Stomach (tissue), 9 donors: ENCODE data around the gene TAS1R3. TPM values are rescaled to one million over a fixed set of nuclear protein-coding genes. Genes with fewer than 3 reads are reported as not detected.

Experiments
- DNase-seq, 2 donors: peaks; one replicate each; pipeline versions ENCODE4 v3.0.0 to v3.0.0-alpha.2; 2013 to 2019
- H3K27ac ChIP-seq, 5 donors: fragments of 200-600 bp in 4 of 5; sonication (generic) in 4 of 5; one replicate each; pipeline ENCODE4 v1.5.1; 2013 to 2019; ENCODE audit warnings: mild to moderate bottlenecking in 1 of 5, moderate library complexity in 1 of 5
- H3K27me3 ChIP-seq, 3 donors: fragments of 200-600 bp; sonication (generic); one replicate each; pipeline ENCODE4 v1.5.1; 2017 to 2019; ENCODE audit warnings: mixed run types in 1 of 3
- H3K36me3 ChIP-seq, 4 donors: fragments of 200-600 bp; sonication (generic); 1 replicate in 3 of 4; 2 replicates in 1 of 4; pipeline ENCODE4 v1.5.1; 2016 to 2019
- H3K4me1 ChIP-seq, 4 donors: fragments of 200-600 bp; sonication (generic); one replicate each; pipeline ENCODE4 v1.5.1; 2016 to 2019
- H3K4me3 ChIP-seq, 4 donors: fragments of 200-600 bp; sonication (generic) in 3 of 4; one replicate each; pipeline ENCODE4 v1.5.1; 2016 to 2019; ENCODE audit warnings: mild to moderate bottlenecking in 1 of 4
- H3K9me3 ChIP-seq, 4 donors: fragments of 200-600 bp; sonication (generic); one replicate each; pipeline ENCODE4 v1.5.1; 2016 to 2019
- EP300 ChIP-seq: sonication (generic); formaldehyde crosslinking; IDR thresholded peaks from one replicate; pipeline ENCODE4 v1.6.1; 2017; ENCODE audit warnings: antibody characterized with exemption
- POLR2A ChIP-seq, 4 donors: fragments of 450-650 bp; IDR thresholded peaks; one replicate each; pipeline ENCODE4 v1.6.1; 2016; ENCODE audit warnings: antibody characterized with exemption in 4 of 4, control low read depth in 2 of 4, mild to moderate bottlenecking in 1 of 4, moderate library complexity in 1 of 4
- POLR2AphosphoS5 ChIP-seq, 3 donors: sonication (generic); formaldehyde crosslinking; IDR thresholded peaks; one replicate each; pipeline ENCODE4 v1.6.1; 2016; ENCODE audit warnings: antibody characterized with exemption in 3 of 3
- WGBS, 5 donors: extraction: QIAGEN DNeasy Blood & Tissue Kit in 3 of 5; methylation state at CpG; one replicate each; pipeline versions ENCODE4 v1.1.5 to v1.1.7; 2013 to 2018; 5-methylcytosine and 5-hydroxymethylcytosine counted together
- intact Hi-C: fragments of 100-400 bp; cut with DNase I; formaldehyde crosslinking; loops from one replicate; pipeline ENCODE4 v1.15.1; 2023; ENCODE audit warnings: low total_unique reads
- polyA plus RNA-seq, 3 donors: library from polyadenylated mRNA; stranded (reverse); fragments of 200-250 nt; gene quantifications; one replicate each; pipeline ENCODE4 v1.2.3, GENCODE V29; 2013
- total RNA-seq, 5 donors: library from RNA; depleted of rRNA; stranded (reverse); fragments of >200 nt; gene quantifications; one replicate each; pipeline versions ENCODE4 v1.1.0 to v1.2.3, GENCODE V29; 2014 to 2016
- TF ChIP-seq, protein P1 (sequence below), 7 experiments: fragments of 450-650 bp in 4 of 7; fragments of 200-600 bp in 3 of 7; sonication (generic) in 3 of 7; IDR thresholded peaks; one replicate each; pipeline ENCODE4 v1.5.1; 2016 to 2019; ENCODE audit warnings: antibody characterized with exemption in 7 of 7, control low read depth in 2 of 7, mild to moderate bottlenecking in 1 of 7
- donor health status: healthy with polysubstance abuse.
- donor health status: Bipolar disorder and iron deficiency.
- donor health status: healthy.

The TAS1R3 gene
- total and polyA plus RNA-seq, 8 donors: 0.10 to 11.7 (median 0.37) TPM; not detected in 3

DNA sequence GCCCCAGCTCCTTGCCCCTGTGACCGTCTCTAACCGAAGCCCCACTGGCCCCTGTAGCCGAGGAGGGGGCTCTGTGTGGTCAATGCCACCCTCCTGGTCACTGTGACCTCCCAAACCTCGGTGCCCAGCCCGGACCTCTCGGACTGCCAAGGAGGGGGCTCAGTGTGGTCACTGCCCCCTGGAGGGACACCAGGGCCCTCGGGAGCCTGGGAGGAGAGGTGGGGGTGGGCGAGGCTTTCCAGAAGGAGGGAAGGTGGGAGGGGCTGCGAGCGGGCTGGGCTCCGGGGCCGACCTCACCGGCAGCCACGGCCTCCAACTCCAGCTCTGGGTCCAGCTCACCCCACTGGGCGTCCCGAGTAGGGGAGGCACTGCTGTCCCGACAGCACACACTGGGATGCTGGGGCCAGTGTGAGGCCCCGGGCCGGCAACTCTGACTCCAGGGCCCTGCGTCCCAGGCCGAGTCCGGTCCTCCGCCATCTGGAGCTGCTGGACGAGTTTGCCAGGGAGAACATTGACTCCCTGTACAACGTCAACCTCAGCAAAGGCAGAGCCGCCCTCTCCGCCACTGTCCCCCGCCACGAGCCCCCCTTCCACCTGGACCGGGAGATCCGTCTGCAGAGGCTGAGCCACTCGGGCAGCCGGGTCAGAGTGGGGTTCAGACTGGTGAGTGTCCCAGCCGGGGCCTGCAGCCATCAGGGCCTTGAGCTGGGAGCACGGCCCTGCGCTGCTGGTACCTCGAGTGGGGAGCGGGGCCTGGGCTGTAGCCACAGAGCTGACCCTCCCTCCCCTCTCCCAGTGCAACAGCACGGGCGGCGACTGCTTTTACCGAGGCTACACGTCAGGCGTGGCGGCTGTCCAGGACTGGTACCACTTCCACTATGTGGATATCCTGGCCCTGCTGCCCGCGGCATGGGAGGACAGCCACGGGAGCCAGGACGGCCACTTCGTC, 44.5 kb upstream of the TAS1R3 start:
- Histone ChIP-seq H3K9me3 (no peaks in the 10 kb centered on the region), H3K4me3 (no peak overlapping the region), H3K27ac (no peak overlapping the region), H3K4me1 (peaks cover 19 to 33% (median 26%) of the 10 kb centered on the region in 4 donors), H3K36me3 (no peaks in the 10 kb centered on the region), H3K27me3 (peaks cover 0 to 37% (median 6%) of the 10 kb centered on the region in 3 donors)
- TF ChIP-seq EP300 (no peak), POLR2A (IDR thresholded peaks at IDR 0.05) (no peak), POLR2AphosphoS5 (IDR thresholded peaks at IDR 0.05) (no peak)
- TF ChIP-seq, protein P1, sequence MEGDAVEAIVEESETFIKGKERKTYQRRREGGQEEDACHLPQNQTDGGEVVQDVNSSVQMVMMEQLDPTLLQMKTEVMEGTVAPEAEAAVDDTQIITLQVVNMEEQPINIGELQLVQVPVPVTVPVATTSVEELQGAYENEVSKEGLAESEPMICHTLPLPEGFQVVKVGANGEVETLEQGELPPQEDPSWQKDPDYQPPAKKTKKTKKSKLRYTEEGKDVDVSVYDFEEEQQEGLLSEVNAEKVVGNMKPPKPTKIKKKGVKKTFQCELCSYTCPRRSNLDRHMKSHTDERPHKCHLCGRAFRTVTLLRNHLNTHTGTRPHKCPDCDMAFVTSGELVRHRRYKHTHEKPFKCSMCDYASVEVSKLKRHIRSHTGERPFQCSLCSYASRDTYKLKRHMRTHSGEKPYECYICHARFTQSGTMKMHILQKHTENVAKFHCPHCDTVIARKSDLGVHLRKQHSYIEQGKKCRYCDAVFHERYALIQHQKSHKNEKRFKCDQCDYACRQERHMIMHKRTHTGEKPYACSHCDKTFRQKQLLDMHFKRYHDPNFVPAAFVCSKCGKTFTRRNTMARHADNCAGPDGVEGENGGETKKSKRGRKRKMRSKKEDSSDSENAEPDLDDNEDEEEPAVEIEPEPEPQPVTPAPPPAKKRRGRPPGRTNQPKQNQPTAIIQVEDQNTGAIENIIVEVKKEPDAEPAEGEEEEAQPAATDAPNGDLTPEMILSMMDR (IDR thresholded peaks at IDR 0.05): no peak
- intact Hi-C loops: no loop called here
- 57 to 70% (median 62%) methylated on average over 36 to 50 of the region's 50 CpGs for WGBS, 5 donors
- DNase-seq: no peak

DNA sequence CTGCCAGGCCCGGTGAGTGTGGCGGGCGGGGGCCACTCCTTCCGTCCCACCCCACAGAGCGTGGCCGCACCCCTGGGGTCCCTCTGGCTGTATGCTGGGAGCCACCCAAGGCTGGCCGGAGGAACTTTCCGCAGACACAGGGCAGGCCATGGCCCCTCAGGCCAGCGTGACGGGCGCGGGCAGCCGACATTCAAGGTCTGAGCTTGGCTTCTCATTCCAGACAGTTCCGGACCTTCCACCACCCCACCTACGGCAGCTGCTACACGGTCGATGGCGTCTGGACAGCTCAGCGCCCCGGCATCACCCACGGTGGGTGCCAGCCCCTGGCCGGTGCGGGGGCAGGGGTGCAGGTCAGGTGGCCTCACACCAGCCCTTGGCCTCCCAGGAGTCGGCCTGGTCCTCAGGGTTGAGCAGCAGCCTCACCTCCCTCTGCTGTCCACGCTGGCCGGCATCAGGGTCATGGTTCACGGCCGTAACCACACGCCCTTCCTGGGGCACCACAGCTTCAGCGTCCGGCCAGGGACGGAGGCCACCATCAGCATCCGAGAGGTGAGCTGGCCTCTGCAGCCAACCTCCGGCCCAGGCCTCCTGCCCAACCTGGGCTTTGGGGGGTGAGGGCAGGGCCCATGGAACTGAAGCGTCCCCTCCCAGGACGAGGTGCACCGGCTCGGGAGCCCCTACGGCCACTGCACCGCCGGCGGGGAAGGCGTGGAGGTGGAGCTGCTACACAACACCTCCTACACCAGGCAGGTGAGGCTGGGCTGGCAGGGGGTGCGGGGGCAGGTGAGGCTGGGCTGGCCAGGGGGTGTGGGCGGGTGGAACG, 43.6 kb upstream of the TAS1R3 start:
- no peak for DNase-seq
- Histone ChIP-seq H3K27ac (no peak overlapping the region), H3K27me3 (peaks cover 0 to 37% (median 6%) of the 10 kb centered on the region in 3 donors), H3K4me3 (no peak overlapping the region), H3K36me3 (no peaks in the 10 kb centered on the region), H3K4me1 (peaks cover 12 to 31% (median 22%) of the 10 kb centered on the region in 4 donors), H3K9me3 (no peaks in the 10 kb centered on the region)
- intact Hi-C loops: no loop called here
- TF ChIP-seq, protein P1 (IDR thresholded peaks at IDR 0.05): no peak
- TF ChIP-seq POLR2A (IDR thresholded peaks at IDR 0.05): no peak
- TF ChIP-seq POLR2AphosphoS5 (IDR thresholded peaks at IDR 0.05): no peak
- TF ChIP-seq EP300: no peak
- 76 to 87% (median 79%) methylated on average over 4 to 46 of the region's 46 CpGs for WGBS, 5 donors

DNA sequence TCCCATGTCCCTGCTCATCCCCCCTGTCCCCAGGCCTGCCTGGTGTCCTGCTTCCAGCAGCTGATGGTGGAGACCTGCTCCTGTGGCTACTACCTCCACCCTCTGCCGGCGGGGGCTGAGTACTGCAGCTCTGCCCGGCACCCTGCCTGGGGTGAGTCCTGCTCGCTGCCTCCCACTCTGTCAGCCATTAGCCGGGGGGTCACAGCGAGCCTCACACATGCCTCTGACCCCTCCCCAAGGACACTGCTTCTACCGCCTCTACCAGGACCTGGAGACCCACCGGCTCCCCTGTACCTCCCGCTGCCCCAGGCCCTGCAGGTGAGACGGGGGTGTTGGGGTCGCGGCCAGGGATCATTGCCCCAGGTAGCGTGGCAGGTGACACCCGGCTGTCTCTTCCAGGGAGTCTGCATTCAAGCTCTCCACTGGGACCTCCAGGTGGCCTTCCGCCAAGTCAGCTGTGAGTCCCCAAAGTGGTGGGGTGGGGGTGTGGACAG, 40.8 kb upstream of the TAS1R3 start:
- Histone ChIP-seq H3K9me3 (no peaks in the 10 kb centered on the region), H3K27ac (no peak overlapping the region), H3K4me3 (no peak overlapping the region), H3K4me1 (peaks cover 12 to 27% (median 19%) of the 10 kb centered on the region in 4 donors), H3K36me3 (peaks cover 4 to 26% (median 24%) of the 10 kb centered on the region in 4 donors), H3K27me3 (peaks cover 0 to 27% (median 6%) of the 10 kb centered on the region in 3 donors)
- TF ChIP-seq, protein P1 (IDR thresholded peaks at IDR 0.05): peak in 5 of 7 experiments; percentile 65 to 83 (median 68)
- no peak for TF ChIP-seq EP300
- peak; percentile 81 to 87 for DNase-seq
- intact Hi-C loops: loop anchor here (10.0 kb wide), 1 partner anchor 165 kb away; no protein-coding TSS in a partner anchor
- 31 to 71% (median 48%) methylated on average over 10 to 15 of the region's 15 CpGs for WGBS, 5 donors

DNA sequence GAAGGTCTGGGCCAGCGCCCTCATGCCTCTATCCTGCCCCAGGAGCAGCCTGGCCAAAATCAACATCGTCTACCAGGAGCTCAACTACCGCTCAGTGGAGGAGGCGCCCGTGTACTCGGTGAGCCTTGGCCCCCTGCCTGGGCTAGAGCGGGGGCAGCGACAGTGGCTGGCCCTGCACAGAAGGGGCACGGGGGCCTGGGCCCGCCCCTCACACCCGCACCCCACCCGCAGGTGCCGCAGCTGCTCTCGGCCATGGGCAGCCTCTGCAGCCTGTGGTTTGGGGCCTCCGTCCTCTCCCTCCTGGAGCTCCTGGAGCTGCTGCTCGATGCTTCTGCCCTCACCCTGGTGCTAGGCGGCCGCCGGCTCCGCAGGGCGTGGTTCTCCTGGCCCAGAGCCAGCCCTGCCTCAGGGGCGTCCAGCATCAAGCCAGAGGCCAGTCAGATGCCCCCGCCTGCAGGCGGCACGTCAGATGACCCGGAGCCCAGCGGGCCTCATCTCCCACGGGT, 40.0 kb upstream of the TAS1R3 start:
- TF ChIP-seq POLR2AphosphoS5 (IDR thresholded peaks at IDR 0.05) (no peak), POLR2A (IDR thresholded peaks at IDR 0.05) (no peak), EP300 (no peak)
- TF ChIP-seq, protein P1 (IDR thresholded peaks at IDR 0.05): no peak
- intact Hi-C loops: loop anchor here (10.0 kb wide), 1 partner anchor 166 kb away; no protein-coding TSS in a partner anchor

More for the DNA sequence above, 40.0 kb upstream of the TAS1R3 start:
- Histone ChIP-seq H3K4me1 (peaks cover 12 to 23% (median 19%) of the 10 kb centered on the region in 4 donors), H3K9me3 (no peaks in the 10 kb centered on the region), H3K36me3 (peaks cover 12 to 34% (median 32%) of the 10 kb centered on the region in 4 donors), H3K27ac (no peak overlapping the region), H3K27me3 (peaks cover 0 to 19% (median 6%) of the 10 kb centered on the region in 3 donors), H3K4me3 (no peak overlapping the region)
- 18 to 60% (median 28%) methylated on average over 12 to 28 of the region's 28 CpGs; no CpG with 5 or more reads in 1 of the 5 donors for WGBS, 5 donors
- DNase-seq: peak; percentile 46 to 84
